ENCODE results near the gene SPATA3. TPM values are rescaled to one million over a fixed set of nuclear protein-coding genes. Genes with fewer than 3 reads are reported as not detected.

The SPATA3 gene
- total RNA-seq, 1 donor from 2014 or later: not detected

DNA sequence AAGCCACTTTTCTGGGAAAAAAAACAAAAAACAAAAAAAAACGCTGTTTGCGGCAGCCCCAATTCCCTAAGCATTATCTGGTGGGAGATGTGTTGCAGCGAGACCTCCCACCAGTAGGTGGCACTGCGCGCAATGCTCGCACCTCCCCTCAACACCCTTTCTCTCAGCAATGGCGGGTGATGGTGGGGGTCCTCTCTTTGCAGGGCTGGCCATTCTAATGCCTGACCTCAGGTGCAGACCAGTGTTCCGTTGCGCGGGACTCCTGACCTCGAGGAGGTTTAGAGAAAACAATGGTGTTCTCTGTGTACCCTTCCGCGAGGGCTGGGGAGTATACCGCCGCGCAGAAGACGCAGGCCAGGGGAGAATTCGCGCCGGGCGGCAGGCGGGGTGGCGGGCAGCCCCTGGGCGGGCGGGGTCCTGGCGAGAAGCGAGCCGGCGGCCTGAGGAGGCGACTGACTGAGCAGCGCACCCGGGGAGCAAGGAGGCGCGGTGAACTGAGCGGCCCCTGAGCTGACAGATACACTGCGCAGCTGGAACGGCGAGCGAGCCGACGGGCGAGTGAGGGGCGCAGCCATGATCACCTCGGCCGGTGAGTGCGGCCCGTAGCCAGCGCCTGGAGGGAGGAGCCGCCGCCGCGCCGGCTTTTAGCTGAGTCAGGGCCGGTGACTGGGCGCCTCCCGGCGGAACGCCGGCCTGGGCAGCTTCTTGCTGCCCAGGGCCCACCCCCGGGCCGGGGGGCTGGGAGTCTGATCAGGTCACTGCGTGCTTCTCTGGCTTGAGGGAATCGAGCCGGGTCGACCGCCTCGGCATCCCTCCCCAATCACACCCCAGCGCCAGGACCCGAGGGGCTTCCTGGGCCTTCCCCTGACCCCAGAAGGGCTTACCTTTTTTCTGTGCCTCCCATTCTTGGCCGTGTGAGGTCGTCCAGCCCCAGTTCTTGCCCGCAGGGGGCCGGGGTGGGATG, 60.8 kb downstream of the SPATA3 start, which contains the start of gene PSMD1:
TSS of gene PSMD1 (plus strand) at position 415 of the 964 bp plus-strand sequence. CDS start at position 574, 159 bp downstream.
- peak; percentile 95 for DNase-seq (ENCODE audit: missing footprints)
- ATAC-seq: peak; percentile 93
- intact Hi-C loops (cut with DNase I): loop anchor here (5.0 kb wide), 1 partner anchor 234 kb away; no protein-coding TSS in a partner anchor

DNA sequence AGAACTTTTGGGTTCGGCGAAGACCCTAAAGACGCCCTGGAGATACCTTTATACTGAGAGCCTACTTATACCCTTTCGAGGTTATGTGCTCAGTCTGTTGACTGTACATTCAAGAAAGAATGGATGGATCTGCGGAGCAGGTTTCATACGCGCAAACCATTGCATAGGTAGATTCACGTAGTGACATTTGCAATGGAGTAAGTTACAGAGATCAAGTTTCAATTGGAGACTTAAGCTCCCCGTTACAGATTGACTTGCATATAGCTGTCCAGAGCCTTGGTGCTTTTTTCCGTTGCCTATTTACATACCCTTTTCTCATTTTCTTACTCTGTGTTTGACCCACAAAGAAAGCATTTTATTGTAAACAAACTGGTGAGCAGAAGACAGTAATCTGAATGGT, 61.7 kb downstream of the SPATA3 start:
- intact Hi-C loops (cut with DNase I): loop anchor here (5.0 kb wide), 1 partner anchor 235 kb away; no protein-coding TSS in a partner anchor
- ATAC-seq (no peak), DNase-seq (ENCODE audit: missing footprints) (no peak)

Other genes starting within 250 kb of the SPATA3 start
- gene ITM2C, start 131.2 kb upstream of the SPATA3 start, total RNA-seq: 29.6 TPM
- gene GPR55, start 70.9 kb upstream of the SPATA3 start, total RNA-seq: not detected
- 0.16 TPM for gene C2orf72, start 41.4 kb downstream of the SPATA3 start, total RNA-seq
- 86.3 TPM for gene PSMD1, start 60.7 kb downstream of the SPATA3 start, total RNA-seq
- gene HTR2B, start 128.9 kb downstream of the SPATA3 start, total RNA-seq: not detected
- 1.7 TPM for gene ARMC9, start 202.5 kb downstream of the SPATA3 start, total RNA-seq

Data from Right ventricle myocardium inferior (tissue), 1 donor.